ENCODE data around the gene LGALS1. TPM values are rescaled to one million over a fixed set of nuclear protein-coding genes. Genes with fewer than 3 reads are reported as not detected.
"Not testable (repeated sequence)": the region's sequence is repeated elsewhere in the genome, so short reads cannot be mapped to it uniquely, and the experiment has no call there.

The LGALS1 gene
- total RNA-seq, 1 experiment from 2014 or later, result 1,080 TPM

- no peaks in the 10 kb centered on the region for H3K4me1 ChIP-seq (ENCODE audit: control insufficient read depth in 1 of 2, insufficient read depth in 2 of 2, low read length in 2 of 2)
- DNase-seq (ENCODE audit: low read depth, low spot score) (no peak), ATAC-seq (no peak)
- intact Hi-C loops (cut with micrococcal nuclease), result no loop called here
- H2AFZ ChIP-seq (ENCODE audit: low read depth, low read length, poor library complexity, severe bottlenecking), result no peak overlapping the region
- no TSS peak for BruUV-seq (replicated peaks)
- no peaks in the 10 kb centered on the region for H3K9me3 ChIP-seq (ENCODE audit: control insufficient read depth in 1 of 2, insufficient read depth in 1 of 2, low read depth in 1 of 2, low read length in 2 of 2)
- no peak overlapping the region for H3K27ac ChIP-seq (ENCODE audit: low read depth, low read length)
- H3K79me2 ChIP-seq (ENCODE audit: insufficient read depth, low read length), result no peaks in the 10 kb centered on the region
- ChIA-PET CTCF (no interaction called here), RAD21 (ENCODE audit: low non-redundant PET in 1 of 2, low total read pairs in 2 of 2, uncharacterized antibody in 2 of 2, unreplicated experiment in 2 of 2) (no interaction called here), POLR2A (interaction anchor here (1.3 kb wide), 1 partner anchor 31 kb away, joined by 3 read pairs; the partner anchor contains the start of gene NOL12)
- no peaks in the 10 kb centered on the region for H4K20me1 ChIP-seq (ENCODE audit: insufficient read depth)
- H3K27me3 ChIP-seq (ENCODE audit: insufficient read depth, low read length), result no peaks in the 10 kb centered on the region
- TF ChIP-seq TCF7L2 (IDR thresholded peaks at IDR 0.05; ENCODE audit: borderline replicate concordance, extremely low read depth, insufficient read depth, insufficient read length), result no peak
- no peak for TF ChIP-seq REST (IDR thresholded peaks at IDR 0.05; ENCODE audit: low read depth)
- no peak for TF ChIP-seq JUND (IDR thresholded peaks at IDR 0.05)
- TF ChIP-seq, protein P1, sequence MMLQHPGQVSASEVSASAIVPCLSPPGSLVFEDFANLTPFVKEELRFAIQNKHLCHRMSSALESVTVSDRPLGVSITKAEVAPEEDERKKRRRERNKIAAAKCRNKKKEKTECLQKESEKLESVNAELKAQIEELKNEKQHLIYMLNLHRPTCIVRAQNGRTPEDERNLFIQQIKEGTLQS (IDR thresholded peaks at IDR 0.05), result no peak
- no peak for TF ChIP-seq SIN3A (IDR thresholded peaks at IDR 0.05; ENCODE audit: low read depth)
- TF ChIP-seq EGR1 (IDR thresholded peaks at IDR 0.05; ENCODE audit: low read depth), result no peak
- TF ChIP-seq EZH2 (IDR thresholded peaks at IDR 0.05), result no peak
- TF ChIP-seq SRF (IDR thresholded peaks at IDR 0.05; ENCODE audit: low read depth), result no peak
- TF ChIP-seq SP1 (IDR thresholded peaks at IDR 0.05; ENCODE audit: low read depth), result no peak
- no peak for TF ChIP-seq ZFX (IDR thresholded peaks at IDR 0.05)
- H3K4me3 ChIP-seq (replicated peaks in 1 of 2; ENCODE audit: low read depth in 1 of 2, low read length in 2 of 2), result no peak overlapping the region
- H3K4me2 ChIP-seq (ENCODE audit: low read length), result no peak overlapping the region
- no peak overlapping the region for H3K9ac ChIP-seq (ENCODE audit: low read length)
- no peaks in the 10 kb centered on the region for H3K36me3 ChIP-seq (ENCODE audit: control insufficient read depth in 1 of 2, insufficient read depth in 2 of 2, low read length in 2 of 2)
- no peaks in the 10 kb centered on the region for H3K9me2 ChIP-seq (ENCODE audit: insufficient read depth)
Measured at GRCh38 chr22:37716708-37717107, 41.3 kb downstream of the LGALS1 start.

DNA sequence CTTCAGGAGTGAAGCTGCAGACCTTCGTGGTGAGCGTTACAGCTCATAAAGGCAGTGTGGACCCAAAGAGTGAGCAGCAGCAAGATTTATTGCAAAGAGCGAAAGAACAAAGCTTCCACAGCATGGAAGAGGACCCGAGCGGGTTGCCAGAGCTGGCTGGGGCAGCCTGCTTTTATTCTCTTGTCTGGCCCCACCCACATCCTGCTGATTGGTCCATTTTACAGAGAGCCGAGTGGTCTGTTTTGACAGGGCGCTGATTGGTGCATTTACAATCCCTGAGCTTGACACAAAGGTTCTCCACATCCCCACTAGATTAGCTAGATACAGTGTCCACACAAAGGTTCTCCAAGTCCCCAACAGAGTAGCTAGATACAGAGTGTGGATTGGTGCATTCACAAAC lies 41.8 kb downstream of the LGALS1 start:
- H3K4me1 ChIP-seq (ENCODE audit: control insufficient read depth in 1 of 2, insufficient read depth in 2 of 2, low read length in 2 of 2); H2AFZ ChIP-seq (ENCODE audit: low read depth, low read length, poor library complexity, severe bottlenecking); H3K9me2 ChIP-seq (ENCODE audit: insufficient read depth); H3K36me3 ChIP-seq (ENCODE audit: control insufficient read depth in 1 of 2, insufficient read depth in 2 of 2, low read length in 2 of 2); H3K4me2 ChIP-seq (ENCODE audit: low read length); RAD21 ChIA-PET (ENCODE audit: low non-redundant PET in 1 of 2, low total read pairs in 2 of 2, uncharacterized antibody in 2 of 2, unreplicated experiment in 2 of 2); ATAC-seq; H3K4me3 ChIP-seq (replicated peaks in 1 of 2; ENCODE audit: low read depth in 1 of 2, low read length in 2 of 2); H3K9ac ChIP-seq (ENCODE audit: low read length); intact Hi-C loops (cut with micrococcal nuclease); H4K20me1 ChIP-seq (ENCODE audit: insufficient read depth); DNase-seq (ENCODE audit: low read depth, low spot score); H3K27me3 ChIP-seq (ENCODE audit: insufficient read depth, low read length); H3K79me2 ChIP-seq (ENCODE audit: insufficient read depth, low read length); H3K27ac ChIP-seq (ENCODE audit: low read depth, low read length); CTCF ChIA-PET; H3K9me3 ChIP-seq (ENCODE audit: control insufficient read depth in 1 of 2, insufficient read depth in 1 of 2, low read depth in 1 of 2, low read length in 2 of 2); BruUV-seq (replicated peaks): not testable (repeated sequence)
- POLR2A ChIA-PET, result interaction anchor here (1.3 kb wide), 1 partner anchor 31 kb away, joined by 3 read pairs; the partner anchor contains the start of gene NOL12

- intact Hi-C loops (cut with micrococcal nuclease); H2AFZ ChIP-seq (ENCODE audit: low read depth, low read length, poor library complexity, severe bottlenecking); H3K27ac ChIP-seq (ENCODE audit: low read depth, low read length); BruUV-seq (replicated peaks); CTCF ChIA-PET; H4K20me1 ChIP-seq (ENCODE audit: insufficient read depth); DNase-seq (ENCODE audit: low read depth, low spot score); RAD21 ChIA-PET (ENCODE audit: low non-redundant PET in 1 of 2, low total read pairs in 2 of 2, uncharacterized antibody in 2 of 2, unreplicated experiment in 2 of 2); H3K27me3 ChIP-seq (ENCODE audit: insufficient read depth, low read length); H3K4me1 ChIP-seq (ENCODE audit: control insufficient read depth in 1 of 2, insufficient read depth in 2 of 2, low read length in 2 of 2); H3K36me3 ChIP-seq (ENCODE audit: control insufficient read depth in 1 of 2, insufficient read depth in 2 of 2, low read length in 2 of 2); ATAC-seq; H3K9me3 ChIP-seq (ENCODE audit: control insufficient read depth in 1 of 2, insufficient read depth in 1 of 2, low read depth in 1 of 2, low read length in 2 of 2); H3K4me3 ChIP-seq (replicated peaks in 1 of 2; ENCODE audit: low read depth in 1 of 2, low read length in 2 of 2); H3K4me2 ChIP-seq (ENCODE audit: low read length); H3K9me2 ChIP-seq (ENCODE audit: insufficient read depth); H3K9ac ChIP-seq (ENCODE audit: low read length); H3K79me2 ChIP-seq (ENCODE audit: insufficient read depth, low read length): not testable (repeated sequence)
- POLR2A ChIA-PET, result interaction anchor here (1.3 kb wide), 1 partner anchor 32 kb away, joined by 3 read pairs; the partner anchor contains the start of gene NOL12
Measured at GRCh38 chr22:37717746-37718305, 42.4 kb downstream of the LGALS1 start.

Data from HCT116 (cell line).